HFF-Myc (cell line): ENCODE measurements around the gene QPRT.

Source experiments
- DNase-seq: peaks from one replicate; pipeline ENCODE4 v3.0.0-alpha.2; 2011; ENCODE audit warnings: low read depth; ENCODE audit errors: extremely low read depth
- H3K4me3 ChIP-seq: replicated peaks from 2 replicates; pipeline ENCODE4 v1.5.1; 2011; ENCODE audit warnings: low read depth, mild to moderate bottlenecking, control low read depth, low read length
- CTCF ChIP-seq: IDR thresholded peaks from 2 replicates; pipeline ENCODE4 v1.5.1; 2012; ENCODE audit warnings: mild to moderate bottlenecking, low read depth, low read length, control low read depth; ENCODE audit errors: missing control alignments

The QPRT gene

GRCh38 chr16:29644973-29645693 lies 33.8 kb upstream of the QPRT start:
- no peak overlapping the region for H3K4me3 ChIP-seq
- no peak for TF ChIP-seq CTCF
- DNase-seq, result no peak

GRCh38 chr16:29645694-29646187 lies 33.2 kb upstream of the QPRT start:
- TF ChIP-seq CTCF, result no peak
- no peak for DNase-seq
- H3K4me3 ChIP-seq, result no peak overlapping the region

GRCh38 chr16:29646947-29647346 lies 32.0 kb upstream of the QPRT start:
- no peak for DNase-seq
- no peak for TF ChIP-seq CTCF
- no peak overlapping the region for H3K4me3 ChIP-seq

- no peak overlapping the region for H3K4me3 ChIP-seq
- DNase-seq, result no peak
- no peak for TF ChIP-seq CTCF
Observed at GRCh38 chr16:29649588-29650494, 29.1 kb upstream of the QPRT start.

GRCh38 chr16:29650771-29651170 lies 28.2 kb upstream of the QPRT start:
- DNase-seq, result no peak
- H3K4me3 ChIP-seq, result no peak overlapping the region
- TF ChIP-seq CTCF, result no peak

GRCh38 chr16:29651774-29652349 lies 27.1 kb upstream of the QPRT start:
- DNase-seq, result no peak
- TF ChIP-seq CTCF, result no peak
- H3K4me3 ChIP-seq, result no peak overlapping the region
